HCT116 (cell line): ENCODE results near the gene MYBPC3. TPM values are rescaled to one million over a fixed set of nuclear protein-coding genes. Genes with fewer than 3 reads are reported as not detected.

ENCODE experiments used
- ATAC-seq: fragments of 200-7000 bp; cut with Tn5 transposase; 2 replicates; pipeline ENCODE4 v1.9.1; 2020; ENCODE audit warnings: mild to moderate bottlenecking, moderate library complexity
- BruUV-seq: library from RNA; stranded (reverse); fragments of 400-500 nt; replicated peaks from 2 replicates; lab custom pipeline; 2021; lab: Mats Ljungman, UMichigan
- CTCF ChIA-PET: fragments of 300-600 bp; sonication (Branson Sonifier 250); formaldehyde crosslinking; loops from one replicate; lab custom pipeline; 2021; ENCODE audit warnings: antibody characterized with exemption; lab: Charles Lee
- POLR2A ChIA-PET: fragments of 300-600, 350-600 bp; sonication (Branson Sonifier 250); formaldehyde crosslinking; loops from one replicate; lab custom pipeline; 2021; ENCODE audit warnings: antibody characterized with exemption; lab: Charles Lee
- RAD21 ChIA-PET, 2 experiments: fragments of 300-600 bp; sonication (Branson Sonifier 250); formaldehyde crosslinking; loops; one replicate each; lab custom pipeline; 2023; ENCODE audit warnings: low total read pairs in 2 of 2; ENCODE audit not compliant: uncharacterized antibody in 2 of 2, unreplicated experiment in 2 of 2, low non-redundant PET in 1 of 2; lab: Charles Lee
- DNase-seq: peaks from one replicate; pipeline ENCODE4 v3.0.0-alpha.2; 2010; ENCODE audit warnings: low read depth, low spot score
- H2AFZ ChIP-seq: fragments of 200-600 bp; shearing (Covaris generic), sonication (generic); 2 replicates; pipeline ENCODE4 v1.6.1; 2017; ENCODE audit warnings: low read depth, mixed run types, mixed read lengths, antibody characterized with exemption, low read length; ENCODE audit not compliant: poor library complexity, severe bottlenecking
- H3K27ac ChIP-seq: 2 replicates; pipeline ENCODE4 v1.5.1; 2012; ENCODE audit warnings: low read depth, low read length
- H3K27me3 ChIP-seq: fragments of 200-600 bp; sonication (generic); 2 replicates; pipeline ENCODE4 v1.6.1; 2016; ENCODE audit warnings: mixed run types, low read length, mixed read lengths; ENCODE audit not compliant: insufficient read depth
- H3K36me3 ChIP-seq, 2 experiments: fragments of 200-500 bp in 1 of 2; fragments of 200-600 bp in 1 of 2; sonication (Bioruptor generic) in 1 of 2; sonication (generic) in 1 of 2; 2 replicates each; pipeline versions ENCODE4 v1.5.1 to v1.6.1; 2014 to 2016; ENCODE audit warnings: low read length in 2 of 2, inconsistent platforms in 1 of 2, mixed read lengths in 1 of 2, mixed run types in 1 of 2; ENCODE audit not compliant: insufficient read depth in 2 of 2, control insufficient read depth in 1 of 2
- H3K4me1 ChIP-seq, 2 experiments: fragments of 200-600 bp in 1 of 2; sonication (generic) in 1 of 2; 2 replicates each; pipeline versions ENCODE4 v1.5.1 to v1.6.1; 2012 to 2017; ENCODE audit warnings: low read length in 2 of 2, inconsistent platforms in 1 of 2, mild to moderate bottlenecking in 1 of 2, mixed read lengths in 1 of 2, mixed run types in 1 of 2, moderate library complexity in 1 of 2; ENCODE audit not compliant: insufficient read depth in 2 of 2, control insufficient read depth in 1 of 2
- H3K4me2 ChIP-seq: fragments of 200-600 bp; sonication (generic); 2 replicates; pipeline ENCODE4 v1.6.1; 2017; ENCODE audit warnings: mixed run types, low read length, mixed read lengths
- H3K4me3 ChIP-seq, 2 experiments: fragments of 200-600 bp in 1 of 2; sonication (generic) in 1 of 2; replicated peaks in 1 of 2; 2 replicates each; pipeline ENCODE4 v1.5.1; 2011 to 2016; ENCODE audit warnings: low read length in 2 of 2, control low read depth in 1 of 2, low read depth in 1 of 2, mild to moderate bottlenecking in 1 of 2, mixed read lengths in 1 of 2, mixed run types in 1 of 2
- H3K79me2 ChIP-seq: fragments of 200-600 bp; sonication (generic); 2 replicates; pipeline ENCODE4 v1.6.1; 2017; ENCODE audit warnings: mild to moderate bottlenecking, mixed run types, low read length, moderate library complexity, mixed read lengths; ENCODE audit not compliant: insufficient read depth
- H3K9ac ChIP-seq: fragments of 200-600 bp; sonication (generic); 2 replicates; pipeline ENCODE4 v1.6.1; 2016; ENCODE audit warnings: low read length, mixed read lengths
- H3K9me2 ChIP-seq: fragments of 200-600 bp; sonication (generic), shearing (Covaris generic); 2 replicates; pipeline ENCODE4 v1.6.1; 2017; ENCODE audit warnings: mixed run types, mild to moderate bottlenecking, moderate library complexity; ENCODE audit not compliant: insufficient read depth
- H3K9me3 ChIP-seq, 2 experiments: fragments of 200-500 bp in 1 of 2; fragments of 200-600 bp in 1 of 2; sonication (Bioruptor generic) in 1 of 2; sonication (generic) in 1 of 2; 2 replicates each; pipeline ENCODE4 v1.6.1; 2014 to 2017; ENCODE audit warnings: low read length in 2 of 2, mixed read lengths in 2 of 2, inconsistent platforms in 1 of 2, low read depth in 1 of 2, mild to moderate bottlenecking in 1 of 2, mixed run types in 1 of 2, moderate library complexity in 1 of 2; ENCODE audit not compliant: control insufficient read depth in 1 of 2, insufficient read depth in 1 of 2
- H4K20me1 ChIP-seq: fragments of 200-600 bp; sonication (generic), shearing (Covaris generic); 2 replicates; pipeline ENCODE4 v1.6.1; 2017; ENCODE audit warnings: mixed run types, mild to moderate bottlenecking, moderate library complexity; ENCODE audit not compliant: insufficient read depth
- intact Hi-C: fragments of 100-400 bp; cut with micrococcal nuclease; formaldehyde crosslinking; loops from 2 replicates; pipeline ENCODE4 v1.10.0; 2022
- total RNA-seq: library from RNA; stranded (reverse); gene quantifications from one replicate; pipeline ENCODE4 v1.2.1, GENCODE V29; 2021; ENCODE audit not compliant: unreplicated experiment
- TF ChIP-seq, protein P1 (sequence below), 3 experiments: fragments of 200-600 bp in 1 of 3; sonication (generic) in 1 of 3; IDR thresholded peaks in 2 of 3; conservative IDR thresholded peaks in 1 of 3; 2 replicates each; pipeline ENCODE4 v1.5.1; 2012 to 2017; ENCODE audit warnings: low read depth in 2 of 3, low read length in 2 of 3, antibody characterized with exemption in 1 of 3, borderline replicate concordance in 1 of 3, control low read depth in 1 of 3, mild to moderate bottlenecking in 1 of 3, mixed read lengths in 1 of 3, mixed run types in 1 of 3, moderate library complexity in 1 of 3; ENCODE audit not compliant: insufficient read depth in 1 of 3
- TF ChIP-seq, protein P2 (sequence below): IDR thresholded peaks from 2 replicates; pipeline ENCODE4 v1.6.1; 2011; ENCODE audit warnings: mild to moderate bottlenecking, low read length, moderate library complexity; ENCODE audit not compliant: insufficient replicate concordance; ENCODE audit errors: extremely low read depth

MYBPC3 gene
- total RNA-seq, 1 experiment from 2014 or later: 0.25 TPM

DNA sequence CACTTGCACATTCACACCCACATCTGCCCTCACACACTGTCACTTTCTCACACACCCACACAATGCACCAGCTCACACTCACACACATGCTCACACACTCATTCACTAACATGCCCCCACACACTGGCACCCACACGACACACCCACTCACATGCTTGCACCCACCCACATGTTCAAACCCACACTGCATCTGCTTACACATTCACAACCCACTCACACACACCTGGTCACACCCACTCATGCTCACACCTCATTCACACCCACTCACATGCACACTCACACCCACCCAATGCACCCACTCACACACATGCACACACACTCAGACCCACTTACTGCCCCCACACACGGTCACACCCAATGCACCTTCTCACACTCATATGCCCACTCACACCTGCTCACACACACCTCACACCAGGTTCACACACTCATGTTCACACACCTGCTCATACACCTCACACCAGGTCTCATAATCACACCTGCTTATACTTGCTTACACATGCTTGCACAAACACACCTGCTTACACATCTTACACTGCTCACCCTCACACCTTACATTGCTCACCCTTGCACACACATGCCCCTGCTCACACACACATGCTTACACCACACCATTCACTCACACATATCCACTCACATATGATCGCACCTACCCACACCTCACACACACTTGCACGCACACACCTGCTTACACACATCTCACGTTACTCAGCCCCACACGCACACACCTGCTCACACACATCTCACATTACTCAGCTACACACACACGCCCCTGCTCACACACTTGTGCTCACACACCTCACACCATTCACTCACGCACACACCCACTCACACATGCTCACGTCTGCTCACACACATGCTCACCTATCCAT is 3.9 kb upstream of the MYBPC3 start:
- no peaks in the 10 kb centered on the region for H3K79me2 ChIP-seq
- TF ChIP-seq, protein P1, sequence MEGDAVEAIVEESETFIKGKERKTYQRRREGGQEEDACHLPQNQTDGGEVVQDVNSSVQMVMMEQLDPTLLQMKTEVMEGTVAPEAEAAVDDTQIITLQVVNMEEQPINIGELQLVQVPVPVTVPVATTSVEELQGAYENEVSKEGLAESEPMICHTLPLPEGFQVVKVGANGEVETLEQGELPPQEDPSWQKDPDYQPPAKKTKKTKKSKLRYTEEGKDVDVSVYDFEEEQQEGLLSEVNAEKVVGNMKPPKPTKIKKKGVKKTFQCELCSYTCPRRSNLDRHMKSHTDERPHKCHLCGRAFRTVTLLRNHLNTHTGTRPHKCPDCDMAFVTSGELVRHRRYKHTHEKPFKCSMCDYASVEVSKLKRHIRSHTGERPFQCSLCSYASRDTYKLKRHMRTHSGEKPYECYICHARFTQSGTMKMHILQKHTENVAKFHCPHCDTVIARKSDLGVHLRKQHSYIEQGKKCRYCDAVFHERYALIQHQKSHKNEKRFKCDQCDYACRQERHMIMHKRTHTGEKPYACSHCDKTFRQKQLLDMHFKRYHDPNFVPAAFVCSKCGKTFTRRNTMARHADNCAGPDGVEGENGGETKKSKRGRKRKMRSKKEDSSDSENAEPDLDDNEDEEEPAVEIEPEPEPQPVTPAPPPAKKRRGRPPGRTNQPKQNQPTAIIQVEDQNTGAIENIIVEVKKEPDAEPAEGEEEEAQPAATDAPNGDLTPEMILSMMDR (IDR thresholded peaks at IDR 0.05 in 2 of 3, conservative IDR thresholded peaks at IDR 0.05 in 1 of 3; ENCODE audit: borderline replicate concordance in 1 of 3, insufficient read depth in 1 of 3, low read depth in 2 of 3, low read length in 2 of 3): no peak
- TF ChIP-seq, protein P2, sequence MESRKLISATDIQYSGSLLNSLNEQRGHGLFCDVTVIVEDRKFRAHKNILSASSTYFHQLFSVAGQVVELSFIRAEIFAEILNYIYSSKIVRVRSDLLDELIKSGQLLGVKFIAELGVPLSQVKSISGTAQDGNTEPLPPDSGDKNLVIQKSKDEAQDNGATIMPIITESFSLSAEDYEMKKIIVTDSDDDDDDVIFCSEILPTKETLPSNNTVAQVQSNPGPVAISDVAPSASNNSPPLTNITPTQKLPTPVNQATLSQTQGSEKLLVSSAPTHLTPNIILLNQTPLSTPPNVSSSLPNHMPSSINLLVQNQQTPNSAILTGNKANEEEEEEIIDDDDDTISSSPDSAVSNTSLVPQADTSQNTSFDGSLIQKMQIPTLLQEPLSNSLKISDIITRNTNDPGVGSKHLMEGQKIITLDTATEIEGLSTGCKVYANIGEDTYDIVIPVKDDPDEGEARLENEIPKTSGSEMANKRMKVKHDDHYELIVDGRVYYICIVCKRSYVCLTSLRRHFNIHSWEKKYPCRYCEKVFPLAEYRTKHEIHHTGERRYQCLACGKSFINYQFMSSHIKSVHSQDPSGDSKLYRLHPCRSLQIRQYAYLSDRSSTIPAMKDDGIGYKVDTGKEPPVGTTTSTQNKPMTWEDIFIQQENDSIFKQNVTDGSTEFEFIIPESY: no peak
- TF ChIP-seq, all 23 proteins: peak for 0
- H3K4me3 ChIP-seq: 0 out of 4 replicates have a peak overlapping the region, but pooled peaks of 1 of the 2 experiments have one; percentile 42
- no peaks in the 10 kb centered on the region for H3K36me3 ChIP-seq
- no peaks in the 10 kb centered on the region for H3K9me3 ChIP-seq
- no peak overlapping the region for H3K4me2 ChIP-seq
- no peak for ATAC-seq
- H3K9me2 ChIP-seq: no peaks in the 10 kb centered on the region
- H2AFZ ChIP-seq: no peak overlapping the region
- no peak overlapping the region for H3K27ac ChIP-seq
- POLR2A ChIA-PET: no interaction called here
- no peak overlapping the region for H3K9ac ChIP-seq
- no TSS peak for BruUV-seq
- RAD21 ChIA-PET: no interaction called here
- no peak for DNase-seq
- no peaks in the 10 kb centered on the region for H4K20me1 ChIP-seq
- CTCF ChIA-PET: no interaction called here
- H3K4me1 ChIP-seq: peaks cover 0 to 13% of the 10 kb centered on the region in 2 experiments; a peak in 2 of 4 replicates
- no peaks in the 10 kb centered on the region for H3K27me3 ChIP-seq
- intact Hi-C loops: loop anchor here (10.0 kb wide), 1 partner anchor 102 kb away; the partner anchor contains the start of gene NR1H3
